Measurements from ENCODE around the gene PRCP. TPM values are rescaled to one million over a fixed set of nuclear protein-coding genes. Genes with fewer than 3 reads are reported as not detected.
A peak's percentile ranks its signal among the peaks of the same experiment; 100 is the strongest.

The PRCP gene
- total and polyA plus RNA-seq, 12 donors: 29.9 to 196 (median 133) TPM

DNA sequence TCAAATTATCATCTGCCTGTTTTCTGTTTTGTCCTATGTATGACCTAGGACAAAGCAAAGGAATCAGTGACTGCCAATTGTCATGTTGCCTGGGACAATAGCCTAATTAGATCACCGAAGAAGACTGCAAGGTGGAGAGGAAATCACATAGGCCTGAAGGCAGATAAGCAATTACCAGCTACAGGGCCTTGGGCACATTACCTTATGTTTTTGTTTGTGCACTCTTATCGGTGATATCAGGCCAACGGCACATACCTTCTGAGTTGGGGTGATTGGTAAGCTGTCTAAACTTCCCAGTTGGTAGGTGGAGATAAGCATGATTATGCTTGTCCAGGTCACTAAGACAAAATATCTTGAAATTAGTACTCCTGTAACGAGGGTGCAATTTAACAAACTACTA, 108.5 kb downstream of the PRCP start:
- Histone ChIP-seq H3K27me3 (no peaks in the 10 kb centered on the region), H3K9me3 (replicated peaks in 1 of 3) (no peaks in the 10 kb centered on the region), H3K4me3 (no peak overlapping the region), H3K36me3 (replicated peaks in 1 of 2) (no peaks in the 10 kb centered on the region), H3K4me1 (replicated peaks in 1 of 2) (no peaks in the 10 kb centered on the region), H3K27ac (no peak overlapping the region)
- no peak for DNase-seq
- WGBS, 4 donors: 66 to 79% (median 76%) methylated on average over 4 of the region's 4 CpGs
- no peak for TF ChIP-seq POLR2A (IDR thresholded peaks at IDR 0.05)
- TF ChIP-seq, protein P1, sequence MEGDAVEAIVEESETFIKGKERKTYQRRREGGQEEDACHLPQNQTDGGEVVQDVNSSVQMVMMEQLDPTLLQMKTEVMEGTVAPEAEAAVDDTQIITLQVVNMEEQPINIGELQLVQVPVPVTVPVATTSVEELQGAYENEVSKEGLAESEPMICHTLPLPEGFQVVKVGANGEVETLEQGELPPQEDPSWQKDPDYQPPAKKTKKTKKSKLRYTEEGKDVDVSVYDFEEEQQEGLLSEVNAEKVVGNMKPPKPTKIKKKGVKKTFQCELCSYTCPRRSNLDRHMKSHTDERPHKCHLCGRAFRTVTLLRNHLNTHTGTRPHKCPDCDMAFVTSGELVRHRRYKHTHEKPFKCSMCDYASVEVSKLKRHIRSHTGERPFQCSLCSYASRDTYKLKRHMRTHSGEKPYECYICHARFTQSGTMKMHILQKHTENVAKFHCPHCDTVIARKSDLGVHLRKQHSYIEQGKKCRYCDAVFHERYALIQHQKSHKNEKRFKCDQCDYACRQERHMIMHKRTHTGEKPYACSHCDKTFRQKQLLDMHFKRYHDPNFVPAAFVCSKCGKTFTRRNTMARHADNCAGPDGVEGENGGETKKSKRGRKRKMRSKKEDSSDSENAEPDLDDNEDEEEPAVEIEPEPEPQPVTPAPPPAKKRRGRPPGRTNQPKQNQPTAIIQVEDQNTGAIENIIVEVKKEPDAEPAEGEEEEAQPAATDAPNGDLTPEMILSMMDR (IDR thresholded peaks at IDR 0.05): no peak
- intact Hi-C loops (cut with DNase I): no loop called here

DNA sequence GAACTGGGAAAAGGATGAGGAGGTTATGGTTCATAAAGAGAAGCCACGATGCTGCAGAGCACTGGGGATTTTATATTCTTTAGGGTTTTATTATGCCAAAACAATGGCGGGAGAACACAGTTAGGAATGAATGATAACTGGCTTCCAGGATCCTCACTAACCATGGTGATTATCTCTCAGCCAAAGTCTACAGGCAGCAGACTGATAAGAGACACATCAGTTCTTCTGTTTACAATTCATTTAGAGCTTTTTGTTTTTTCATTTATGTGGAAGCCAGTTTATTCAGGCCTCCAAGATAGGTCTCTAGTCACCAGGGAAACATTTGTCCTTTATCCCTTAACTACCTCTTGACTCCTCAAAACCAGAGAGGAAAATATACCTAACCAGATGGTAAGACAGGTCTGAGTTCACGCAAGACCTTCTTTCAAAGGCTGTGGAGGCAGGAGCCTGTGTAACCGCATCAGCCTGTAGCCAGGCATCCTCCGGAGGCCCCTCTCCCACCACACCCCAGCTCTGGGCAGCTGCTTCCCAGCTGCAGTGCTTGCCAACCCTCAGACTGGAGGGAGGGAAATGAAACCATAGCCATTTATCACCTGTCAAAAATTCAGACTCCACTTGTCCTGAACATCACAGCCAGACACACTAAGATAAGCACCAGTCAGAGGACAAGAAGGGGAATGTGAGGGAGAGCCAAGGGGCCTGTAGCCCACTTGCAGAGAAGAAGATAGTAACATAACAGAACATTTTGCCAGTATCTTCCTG, 109.3 kb downstream of the PRCP start:
- no peaks in the 10 kb centered on the region for H3K27me3 ChIP-seq
- TF ChIP-seq POLR2A (IDR thresholded peaks at IDR 0.05): no peak
- TF ChIP-seq, protein P1 (IDR thresholded peaks at IDR 0.05): no peak
- peak overlapping the region in 1 of 5 donors; percentile 39 for H3K27ac ChIP-seq
- DNase-seq: no peak
- H3K4me3 ChIP-seq: no peak overlapping the region
- no peaks in the 10 kb centered on the region for H3K4me1 ChIP-seq (replicated peaks in 1 of 2)
- no peaks in the 10 kb centered on the region for H3K9me3 ChIP-seq (replicated peaks in 1 of 3)
- H3K36me3 ChIP-seq (replicated peaks in 1 of 2): no peaks in the 10 kb centered on the region
- 52 to 63% (median 58%) methylated on average over 5 of the region's 5 CpGs for WGBS, 4 donors
- intact Hi-C loops (cut with DNase I): no loop called here

DNA sequence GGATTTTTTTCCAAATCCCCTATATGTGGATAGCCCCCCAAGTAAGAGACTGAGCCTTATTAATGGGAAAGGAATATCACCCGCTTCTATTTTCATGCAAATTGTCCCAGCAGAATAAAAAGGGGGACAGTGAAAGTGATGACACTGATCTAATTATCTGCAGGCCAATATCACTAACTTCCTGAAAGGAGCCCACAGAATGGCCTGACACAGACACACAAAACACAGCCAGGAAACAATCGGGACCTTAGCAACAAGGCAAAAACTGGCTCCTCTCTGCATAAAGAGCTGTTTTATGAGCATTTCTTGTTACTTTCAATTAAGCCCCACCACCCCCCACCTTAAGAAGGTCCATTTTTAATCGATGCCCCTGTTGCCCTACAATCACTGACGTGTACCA, 112.2 kb downstream of the PRCP start:
- TF ChIP-seq, protein P1 (IDR thresholded peaks at IDR 0.05): no peak
- TF ChIP-seq POLR2A (IDR thresholded peaks at IDR 0.05): no peak
- Histone ChIP-seq H3K27me3 (no peaks in the 10 kb centered on the region), H3K4me3 (no peak overlapping the region), H3K36me3 (replicated peaks in 1 of 2) (no peaks in the 10 kb centered on the region), H3K4me1 (replicated peaks in 1 of 2) (no peaks in the 10 kb centered on the region), H3K27ac (no peak overlapping the region), H3K9me3 (replicated peaks in 1 of 3) (no peaks in the 10 kb centered on the region)
- 88 to 92% (median 89%) methylated on average over 4 of the region's 4 CpGs for WGBS, 4 donors
- no peak for DNase-seq
- intact Hi-C loops (cut with DNase I): no loop called here

DNA sequence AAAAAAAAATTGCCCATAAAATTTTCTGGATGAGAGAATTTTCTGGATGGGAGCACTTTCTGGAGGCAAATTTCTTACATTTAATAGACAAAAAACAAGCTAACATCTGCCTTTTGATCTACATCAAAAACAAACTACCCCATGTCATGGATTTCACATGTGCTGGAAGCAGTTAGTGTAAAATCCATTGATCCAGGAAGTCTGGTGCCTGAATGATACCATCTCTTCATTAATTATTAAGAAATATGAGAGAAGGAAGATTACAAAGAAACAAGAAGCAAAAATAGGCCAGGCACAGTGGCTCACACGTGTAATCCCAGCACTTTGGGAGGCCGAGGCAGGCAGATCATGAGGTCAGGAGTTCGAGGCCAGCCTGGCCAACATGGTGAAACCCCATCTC, 113.4 kb downstream of the PRCP start:
- H3K4me1 ChIP-seq (replicated peaks in 1 of 2): no peaks in the 10 kb centered on the region
- intact Hi-C loops (cut with DNase I): no loop called here
- TF ChIP-seq, protein P1 (IDR thresholded peaks at IDR 0.05): no peak
- no peak for TF ChIP-seq POLR2A (IDR thresholded peaks at IDR 0.05)
- H3K4me3 ChIP-seq: no peak overlapping the region
- no peaks in the 10 kb centered on the region for H3K27me3 ChIP-seq
- 78 to 86% (median 83%) methylated on average over 3 of the region's 3 CpGs for WGBS, 4 donors
- DNase-seq: no peak
- H3K9me3 ChIP-seq (replicated peaks in 1 of 3): no peaks in the 10 kb centered on the region
- H3K36me3 ChIP-seq (replicated peaks in 1 of 2): no peaks in the 10 kb centered on the region
- H3K27ac ChIP-seq: no peak overlapping the region

Measured in adrenal gland (tissue), 12 donors.